Vagina (tissue), 2 donors: ENCODE measurements around the gene PPP2R5C.

Experiments
- CTCF ChIP-seq, 3 experiments: fragments of 450-650 bp in 2 of 3; fragments of 200-600 bp in 1 of 3; sonication (generic) in 1 of 3; IDR thresholded peaks; one replicate each; pipeline ENCODE4 v1.5.1; 2017 to 2019; ENCODE audit warnings: antibody characterized with exemption in 3 of 3, mild to moderate bottlenecking in 2 of 3, moderate library complexity in 2 of 3
- POLR2A ChIP-seq, 2 donors: fragments of 450-650 bp; IDR thresholded peaks; one replicate each; pipeline ENCODE4 v1.6.1; 2017; ENCODE audit warnings: antibody characterized with exemption in 2 of 2, mild to moderate bottlenecking in 2 of 2, moderate library complexity in 2 of 2
- POLR2AphosphoS5 ChIP-seq, 2 donors: sonication (generic); formaldehyde crosslinking; IDR thresholded peaks; one replicate each; pipeline ENCODE4 v1.9.0; 2017; ENCODE audit warnings: antibody characterized with exemption in 2 of 2, mild to moderate bottlenecking in 2 of 2, low read depth in 1 of 2; ENCODE audit not compliant: insufficient read depth in 1 of 2

GRCh38 chr14:101815994-101816393, 54.5 kb downstream of the PPP2R5C start:
- no peak for TF ChIP-seq CTCF (IDR thresholded peaks at IDR 0.05)
- TF ChIP-seq POLR2A (IDR thresholded peaks at IDR 0.05): no peak
- no peak for TF ChIP-seq POLR2AphosphoS5 (IDR thresholded peaks at IDR 0.05; ENCODE audit: insufficient read depth in 1 of 2, low read depth in 1 of 2)
